Neuronal stem cell (in vitro differentiated cells): ENCODE results near the gene ZNF200.
A peak's percentile ranks its signal among the peaks of the same experiment; 100 is the strongest.

Source experiments
- DNase-seq: peaks from one replicate; pipeline ENCODE4 v3.0.0-alpha.2; 2013; ENCODE audit warnings: low spot score
- H2AFZ ChIP-seq: one replicate; pipeline ENCODE4 v1.6.1; 2013; ENCODE audit warnings: mild to moderate bottlenecking, low read length, inconsistent platforms
- H2AK5ac ChIP-seq: 2 replicates; pipeline ENCODE4 v1.6.1; 2013; ENCODE audit warnings: low read depth, mild to moderate bottlenecking, inconsistent platforms, low read length, moderate library complexity, mixed read lengths
- H2BK120ac ChIP-seq: 2 replicates; pipeline ENCODE4 v1.6.1; 2013; ENCODE audit warnings: low read depth, mild to moderate bottlenecking, inconsistent platforms, low read length, moderate library complexity, mixed read lengths
- H2BK12ac ChIP-seq: one replicate; pipeline ENCODE4 v1.6.1; 2013; ENCODE audit warnings: low read length, inconsistent platforms
- H2BK15ac ChIP-seq: 2 replicates; pipeline ENCODE4 v1.6.1; 2013; ENCODE audit warnings: mild to moderate bottlenecking, low read length, inconsistent platforms, mixed read lengths
- H2BK5ac ChIP-seq: one replicate; pipeline ENCODE4 v1.6.1; 2013; ENCODE audit warnings: inconsistent platforms, mild to moderate bottlenecking, low read length, moderate library complexity
- H3K14ac ChIP-seq: one replicate; pipeline ENCODE4 v1.6.1; 2013; ENCODE audit warnings: low read length, inconsistent platforms
- H3K18ac ChIP-seq: 2 replicates; pipeline ENCODE4 v1.6.1; 2013; ENCODE audit warnings: low read length, inconsistent platforms
- H3K23ac ChIP-seq: 2 replicates; pipeline ENCODE4 v1.6.1; 2013; ENCODE audit warnings: low read depth, mild to moderate bottlenecking, mixed read lengths, low read length, inconsistent platforms; ENCODE audit not compliant: poor library complexity
- H3K27ac ChIP-seq: replicated peaks from 3 replicates; pipeline ENCODE4 v1.5.1; 2013; ENCODE audit warnings: low read length, inconsistent platforms
- H3K27me3 ChIP-seq, 3 experiments: 2 replicates each; pipeline ENCODE4 v1.6.1; 2013; ENCODE audit warnings: low read length in 3 of 3, mild to moderate bottlenecking in 2 of 3, inconsistent platforms in 1 of 3, low read depth in 1 of 3, mixed read lengths in 1 of 3, moderate library complexity in 1 of 3; ENCODE audit not compliant: control insufficient read depth in 3 of 3, insufficient read depth in 3 of 3
- H3K36me3 ChIP-seq, 2 donors: replicated peaks in 1 of 2; 2 replicates each; pipeline ENCODE4 v1.6.1; 2013; ENCODE audit warnings: low read length in 2 of 2; ENCODE audit not compliant: control insufficient read depth in 2 of 2, insufficient read depth in 2 of 2
- H3K4ac ChIP-seq: 2 replicates; pipeline ENCODE4 v1.6.1; 2013; ENCODE audit warnings: inconsistent platforms, mild to moderate bottlenecking, low read length, moderate library complexity
- H3K4me1 ChIP-seq, 2 donors: 1 replicate in 1 of 2; 2 replicates in 1 of 2; pipeline ENCODE4 v1.6.1; 2013; ENCODE audit warnings: low read length in 2 of 2, low read depth in 1 of 2; ENCODE audit not compliant: control insufficient read depth in 2 of 2, insufficient read depth in 1 of 2
- H3K4me2 ChIP-seq: one replicate; pipeline ENCODE4 v1.6.1; 2013; ENCODE audit warnings: mild to moderate bottlenecking, low read length, inconsistent platforms; ENCODE audit not compliant: insufficient read depth, poor library complexity, severe bottlenecking
- H3K4me3 ChIP-seq, 2 donors: 2 replicates each; pipeline ENCODE4 v1.5.1; 2013; ENCODE audit warnings: low read length in 2 of 2, mild to moderate bottlenecking in 2 of 2, inconsistent platforms in 1 of 2, moderate library complexity in 1 of 2
- H3K79me1 ChIP-seq: one replicate; pipeline ENCODE4 v1.6.1; 2013; ENCODE audit warnings: low read depth, mild to moderate bottlenecking, inconsistent platforms, low read length, moderate library complexity
- H3K9ac ChIP-seq: one replicate; pipeline ENCODE4 v1.6.1; 2013; ENCODE audit warnings: mild to moderate bottlenecking, low read depth, low read length, inconsistent platforms; ENCODE audit not compliant: poor library complexity
- H3K9me3 ChIP-seq, 2 donors: replicated peaks in 1 of 2; 2 replicates each; pipeline versions ENCODE3 to v1.6.1; 2013; ENCODE audit warnings: low read length in 2 of 2, mild to moderate bottlenecking in 2 of 2, inconsistent platforms in 1 of 2, low read depth in 1 of 2, mixed read lengths in 1 of 2, moderate library complexity in 1 of 2; ENCODE audit not compliant: control insufficient read depth in 2 of 2, insufficient read depth in 1 of 2
- H4K8ac ChIP-seq: one replicate; pipeline ENCODE4 v1.6.1; 2013; ENCODE audit warnings: low read depth, mild to moderate bottlenecking, inconsistent platforms, low read length, moderate library complexity
- H4K91ac ChIP-seq: one replicate; pipeline ENCODE4 v1.6.1; 2013; ENCODE audit warnings: low read length, low read depth, mild to moderate bottlenecking, inconsistent platforms; ENCODE audit not compliant: poor library complexity
- WGBS, 2 donors: extraction: QIAGEN DNeasy Blood & Tissue Kit; methylation state at CpG; one replicate each; pipeline ENCODE4 v1.1.7; 2013; ENCODE audit warnings: missing lambda C conversion rate in 2 of 2, mixed read lengths in 1 of 2; ENCODE audit not compliant: insufficient read length in 2 of 2, insufficient replicate concordance in 1 of 2; ENCODE audit errors: extremely low coverage in 2 of 2; 5-methylcytosine and 5-hydroxymethylcytosine counted together

The ZNF200 gene

GRCh38 chr16:3188925-3189825 lies 45.8 kb downstream of the ZNF200 start:
- Histone ChIP-seq H3K9ac (peak overlapping the region; percentile 61), H3K27me3 (peaks cover 2 to 39% (median 14%) of the 10 kb centered on the region in 3 experiments), H3K14ac (peak overlapping the region; percentile 14), H2BK120ac (no peak overlapping the region), H3K23ac (peak overlapping the region; percentile 22), H3K36me3 (no peaks in the 10 kb centered on the region), H2AK5ac (peak overlapping the region; percentile 60), H2BK15ac (peak overlapping the region; percentile 19), H3K4me3 (peak overlapping the region; percentile 61 to 92), H3K18ac (peak overlapping the region; percentile 93), H2BK12ac (no peak overlapping the region), H2AFZ (peak overlapping the region; percentile 91), H3K4ac (no peak overlapping the region), H3K27ac (no peak overlapping the region), H4K91ac (no peak overlapping the region), H3K79me1 (no peaks in the 10 kb centered on the region), H2BK5ac (peak overlapping the region; percentile 32), H3K4me2 (peak overlapping the region; percentile 93), H3K4me1 (no peaks in the 10 kb centered on the region), H4K8ac (no peak overlapping the region), H3K9me3 (peaks cover 0 to 2% of the 10 kb centered on the region in 2 donors)
- no CpG with 5 or more reads among the region's 61 CpGs for WGBS, 2 donors
- no peak for DNase-seq

GRCh38 chr16:3188675-3188924 lies 46.4 kb downstream of the ZNF200 start:
- no CpG with 5 or more reads among the region's 13 CpGs for WGBS, 2 donors
- Histone ChIP-seq H2BK12ac (no peak overlapping the region), H3K27ac (no peak overlapping the region)

DNA sequence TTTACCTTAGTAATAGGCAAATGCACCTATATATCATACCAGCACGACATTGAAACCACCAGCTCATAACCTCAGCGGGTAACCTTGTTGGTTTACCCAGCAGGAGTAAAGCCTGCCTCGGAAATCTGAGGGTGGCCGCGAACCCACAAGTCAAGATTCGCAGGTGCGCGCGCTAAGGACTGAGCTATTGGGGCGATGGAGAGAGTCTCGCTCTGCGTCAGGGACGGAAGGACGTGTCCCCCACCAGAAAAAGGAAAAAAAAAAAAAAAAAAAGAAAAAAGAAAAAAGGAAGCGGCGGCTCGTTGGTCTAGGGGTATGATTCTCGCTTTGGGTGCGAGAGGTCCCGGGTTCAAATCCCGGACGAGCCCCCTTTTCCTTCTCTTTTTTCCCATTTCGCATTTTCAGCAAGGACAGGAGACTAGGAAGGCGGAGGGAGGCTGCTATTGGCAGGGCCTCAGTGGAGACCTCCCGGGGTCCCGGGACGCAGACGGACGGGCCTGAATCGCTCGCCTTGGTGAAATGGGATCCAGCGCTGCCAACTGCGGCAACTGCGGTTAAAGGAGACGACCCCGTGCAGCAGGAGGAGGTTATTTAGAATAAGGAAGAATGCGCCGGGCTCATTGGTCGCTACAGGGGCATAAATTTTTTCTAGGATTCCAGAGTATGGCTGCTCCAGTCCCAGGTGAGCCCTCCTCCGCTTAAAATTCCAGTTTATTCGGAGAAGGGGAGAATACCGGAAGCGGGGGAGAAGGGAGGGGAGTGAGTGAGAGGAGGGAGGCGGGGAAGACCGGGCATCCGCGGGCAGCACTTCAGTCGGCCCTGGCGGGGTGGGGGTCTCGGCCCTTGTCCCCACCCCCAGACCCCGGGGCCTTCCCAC lies 46.9 kb downstream of the ZNF200 start, which contains the start of gene OR1F1:
Gene OR1F1 (plus strand): TSS at position 407 of the 877 bp plus-strand sequence.
- H2BK120ac ChIP-seq = no peak within 1 kb of the TSS
- no peak for DNase-seq
- H3K23ac ChIP-seq = peak within 1 kb of the TSS; percentile 22
- H3K18ac ChIP-seq = peak within 1 kb of the TSS; percentile 93
- peak within 1 kb of the TSS; percentile 60 for H2AK5ac ChIP-seq
- peak within 1 kb of the TSS; percentile 61 to 92 for H3K4me3 ChIP-seq
- H3K27me3 ChIP-seq = peaks cover 6 to 50% (median 23%) of the 10 kb centered on the region in 3 experiments
- H3K9ac ChIP-seq = peak within 1 kb of the TSS; percentile 61
- no peak within 1 kb of the TSS for H3K27ac ChIP-seq
- H3K36me3 ChIP-seq = no peaks in the 10 kb centered on the region
- peak within 1 kb of the TSS; percentile 91 for H2AFZ ChIP-seq
- H3K79me1 ChIP-seq = no peaks in the 10 kb centered on the region
- peak within 1 kb of the TSS; percentile 93 for H3K4me2 ChIP-seq
- H3K9me3 ChIP-seq = peaks cover 0 to 2% of the 10 kb centered on the region in 2 donors
- H2BK12ac ChIP-seq = no peak within 1 kb of the TSS
- peak within 1 kb of the TSS; percentile 19 for H2BK15ac ChIP-seq
- H2BK5ac ChIP-seq = peak within 1 kb of the TSS; percentile 32
- no CpG with 5 or more reads among the region's 51 CpGs for WGBS, 2 donors
- peaks cover 0 to 5% of the 10 kb centered on the region in 2 donors for H3K4me1 ChIP-seq
- peak within 1 kb of the TSS; percentile 14 for H3K14ac ChIP-seq
- H4K8ac ChIP-seq = no peak within 1 kb of the TSS
- H4K91ac ChIP-seq = no peak within 1 kb of the TSS
- H3K4ac ChIP-seq = no peak within 1 kb of the TSS

More at GRCh38 chr16:3188675-3188924, 46.4 kb downstream of the ZNF200 start:
- Histone ChIP-seq H3K4me3 (peak overlapping the region; percentile 61 to 92), H2BK5ac (peak overlapping the region; percentile 32), H3K4me1 (peaks cover 0 to 3% of the 10 kb centered on the region in 2 donors), H3K9ac (peak overlapping the region; percentile 61), H2AK5ac (peak overlapping the region; percentile 60), H3K27me3 (peaks cover 2 to 45% (median 17%) of the 10 kb centered on the region in 3 experiments), H3K14ac (peak overlapping the region; percentile 14), H4K8ac (no peak overlapping the region), H2BK120ac (no peak overlapping the region), H3K36me3 (no peaks in the 10 kb centered on the region), H3K18ac (peak overlapping the region; percentile 77), H4K91ac (no peak overlapping the region), H3K4me2 (peak overlapping the region; percentile 93), H3K9me3 (peaks cover 0 to 2% of the 10 kb centered on the region in 2 donors), H2AFZ (peak overlapping the region; percentile 91), H3K79me1 (no peaks in the 10 kb centered on the region), H2BK15ac (peak overlapping the region; percentile 19), H3K23ac (peak overlapping the region; percentile 22), H3K4ac (no peak overlapping the region)
- DNase-seq = no peak
